Activated T-helper 1 cell treated with anti-CD3 and anti-CD28 coated beads, Interleukin-12 subunit alpha, Interleukin-12 subunit beta, Interleukin-2, Interleukin-4 antibody, amounts not matched to agents 30 ng/mL and 10 ng/mL and 1 ng/mL, durations not matched to agents 14 hours and 24 hours and 36 hours (primary cell): Measurements from ENCODE around the gene OR8B8. TPM values are rescaled to one million over a fixed set of nuclear protein-coding genes. Genes with fewer than 3 reads are reported as not detected.
"Not testable (repeated sequence)": the region's sequence is repeated elsewhere in the genome, so short reads cannot be mapped to it uniquely, and the experiment has no call there.

ENCODE experiments used
- DNase-seq: peaks from one replicate; pipeline ENCODE4 v3.0.0; 2021; ENCODE audit warnings: low spot score
- H3K27ac Mint-ChIP-seq: one replicate; pipeline ENCODE4 v1.8.0; 2021; ENCODE audit warnings: mild to moderate bottlenecking, mixed read lengths
- H3K27me3 Mint-ChIP-seq: one replicate; pipeline ENCODE4 v1.8.0; 2022; ENCODE audit warnings: mild to moderate bottlenecking, moderate library complexity, mixed read lengths; ENCODE audit not compliant: insufficient read depth
- H3K36me3 Mint-ChIP-seq: one replicate; pipeline ENCODE4 v1.8.0; 2021; ENCODE audit warnings: low read depth, mixed read lengths
- H3K4me1 Mint-ChIP-seq: one replicate; pipeline ENCODE4 v1.8.0; 2021; ENCODE audit warnings: low read depth, mixed read lengths
- H3K4me3 Mint-ChIP-seq: one replicate; pipeline ENCODE4 v1.8.0; 2021; ENCODE audit warnings: mild to moderate bottlenecking, moderate library complexity, mixed read lengths
- H3K9me3 Mint-ChIP-seq: one replicate; pipeline ENCODE4 v1.8.0; 2021; ENCODE audit warnings: mixed read lengths
- intact Hi-C: fragments of 100-400 bp; cut with micrococcal nuclease; formaldehyde crosslinking; loops from one replicate; pipeline ENCODE4 v1.15.1; 2024
- total RNA-seq: library from RNA; stranded (reverse); gene quantifications from 2 replicates; pipeline ENCODE4 v1.2.3, GENCODE V29; 2022

The OR8B8 gene
- total RNA-seq, 1 donor from 2014 or later = not detected

DNA sequence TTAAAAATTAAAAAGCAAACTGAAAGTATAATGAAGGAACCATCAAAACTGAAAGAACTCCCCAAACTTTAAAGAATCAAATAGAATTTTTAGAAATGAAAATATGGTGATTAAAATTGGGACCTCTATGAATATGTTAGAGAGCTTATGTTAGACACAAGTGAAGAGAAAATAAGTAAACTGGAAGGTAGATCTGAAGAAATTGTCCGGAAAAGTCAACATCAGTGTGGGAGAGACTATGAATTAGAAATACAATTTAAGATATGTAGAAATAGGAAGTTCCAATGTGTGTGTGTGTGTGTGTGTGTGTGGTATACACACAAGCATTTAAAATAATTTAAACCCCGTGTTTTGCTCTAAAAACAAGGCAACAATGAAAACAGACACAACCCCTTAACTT lies 15.9 kb downstream of the OR8B8 start:
- no peak for DNase-seq
- H3K36me3 Mint-ChIP-seq = no peaks in the 10 kb centered on the region
- H3K27ac Mint-ChIP-seq = no peak overlapping the region
- intact Hi-C loops = no loop called here
- peaks cover 2% of the 10 kb centered on the region for H3K27me3 Mint-ChIP-seq
- H3K9me3 Mint-ChIP-seq = peaks cover 4% of the 10 kb centered on the region
- H3K4me3 Mint-ChIP-seq = no peak overlapping the region
- no peaks in the 10 kb centered on the region for H3K4me1 Mint-ChIP-seq

DNA sequence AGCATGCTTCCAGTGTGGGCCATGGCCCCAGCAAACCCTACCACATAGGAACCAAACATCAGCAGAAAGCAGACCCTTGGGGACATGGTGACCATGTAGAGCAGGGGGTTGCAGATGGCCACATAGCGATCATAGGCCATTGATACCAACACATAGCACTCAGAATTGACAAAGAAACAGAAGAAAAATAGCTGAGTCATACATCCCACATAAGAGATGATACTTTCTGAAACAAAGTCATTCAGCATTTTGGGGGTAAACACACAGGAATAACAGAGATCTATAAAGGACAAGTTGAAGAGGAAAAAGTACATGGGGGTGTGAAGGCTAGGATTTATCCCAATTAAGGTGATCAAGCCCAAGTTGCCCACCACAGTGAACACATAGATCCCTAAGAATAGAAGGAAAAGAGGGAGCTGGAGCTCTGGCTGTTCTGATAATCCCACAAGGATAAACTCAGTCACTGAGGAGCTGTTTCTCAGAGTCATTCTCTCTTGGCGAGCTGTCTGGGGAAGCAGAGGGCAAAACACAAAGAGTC lies 21.0 kb downstream of the OR8B8 start, which contains the start of gene OR8B4:
Gene OR8B4 (minus strand): TSS at position 488 of the 538 bp plus-strand sequence. CDS start 0 bp downstream, at position 488.
- no peaks in the 10 kb centered on the region for H3K4me1 Mint-ChIP-seq
- no peak within 1 kb of the TSS for H3K4me3 Mint-ChIP-seq
- H3K27me3 Mint-ChIP-seq = peaks cover 8% of the 10 kb centered on the region
- H3K36me3 Mint-ChIP-seq = no peaks in the 10 kb centered on the region
- no peak within 1 kb of the TSS for H3K27ac Mint-ChIP-seq
- DNase-seq = no peak
- H3K9me3 Mint-ChIP-seq = peaks cover 1% of the 10 kb centered on the region
- intact Hi-C loops = no loop called here

DNA sequence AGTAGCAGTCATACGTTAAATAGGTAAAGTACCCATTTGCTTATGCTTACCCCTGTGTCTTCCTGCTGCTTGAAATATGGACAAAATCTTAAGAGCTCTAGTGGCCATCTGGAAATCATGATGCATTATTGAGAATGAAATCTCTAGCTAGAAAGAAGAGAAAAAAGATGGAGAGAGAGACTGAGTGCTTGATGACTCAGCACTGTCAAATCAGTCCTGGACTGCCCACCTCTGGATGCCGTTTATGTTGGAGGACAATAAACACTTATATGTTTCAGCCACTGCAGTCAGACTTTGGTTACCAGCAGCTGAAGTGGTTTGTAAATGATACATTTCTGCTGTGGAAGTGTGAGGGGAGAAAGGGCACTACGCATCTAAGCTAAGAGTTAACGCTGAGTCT lies 24.5 kb downstream of the OR8B8 start:
- no peaks in the 10 kb centered on the region for H3K4me1 Mint-ChIP-seq

DNA sequence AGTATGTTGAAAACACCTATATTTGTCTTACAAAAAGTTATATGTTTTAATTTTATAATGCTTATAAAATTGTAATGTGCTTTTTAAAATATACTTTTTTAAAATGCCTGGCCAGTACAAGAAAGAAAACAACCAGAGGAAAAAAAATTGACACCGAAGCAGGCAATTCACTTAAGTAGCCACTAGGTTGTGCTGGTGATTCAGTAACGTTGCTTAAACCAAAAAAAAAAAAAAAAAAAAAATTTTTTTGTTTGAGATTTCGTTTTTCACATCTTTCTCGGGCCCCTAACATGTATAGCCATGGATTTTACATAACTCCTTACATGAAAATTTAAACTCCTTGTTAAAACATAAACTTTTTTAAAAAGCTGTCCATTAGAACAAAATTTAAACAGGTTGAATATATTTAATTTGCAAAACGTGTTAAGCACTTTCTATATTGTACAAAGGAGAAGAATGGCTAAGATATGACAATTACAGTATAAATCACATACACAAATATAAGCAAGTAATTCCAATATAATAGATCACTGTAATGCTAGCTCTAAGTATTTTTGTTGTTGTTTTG lies 30.1 kb downstream of the OR8B8 start:
- intact Hi-C loops = loop anchor here (1.0 kb wide), 2 partner anchors 171 to 422 kb away; no protein-coding TSS in a partner anchor
- Mint-ChIP-seq H3K4me3 (no peak overlapping the region), H3K27me3 (peaks cover 7% of the 10 kb centered on the region), H3K36me3 (no peaks in the 10 kb centered on the region), H3K4me1 (no peaks in the 10 kb centered on the region), H3K9me3 (no peaks in the 10 kb centered on the region), H3K27ac (no peak overlapping the region)
- no peak for DNase-seq

More for the DNA sequence above, 24.5 kb downstream of the OR8B8 start:
- Mint-ChIP-seq H3K27me3 (peaks cover 10% of the 10 kb centered on the region), H3K4me3 (no peak overlapping the region), H3K27ac (no peak overlapping the region), H3K9me3 (no peaks in the 10 kb centered on the region), H3K36me3 (no peaks in the 10 kb centered on the region)
- intact Hi-C loops = no loop called here
- no peak for DNase-seq

DNA sequence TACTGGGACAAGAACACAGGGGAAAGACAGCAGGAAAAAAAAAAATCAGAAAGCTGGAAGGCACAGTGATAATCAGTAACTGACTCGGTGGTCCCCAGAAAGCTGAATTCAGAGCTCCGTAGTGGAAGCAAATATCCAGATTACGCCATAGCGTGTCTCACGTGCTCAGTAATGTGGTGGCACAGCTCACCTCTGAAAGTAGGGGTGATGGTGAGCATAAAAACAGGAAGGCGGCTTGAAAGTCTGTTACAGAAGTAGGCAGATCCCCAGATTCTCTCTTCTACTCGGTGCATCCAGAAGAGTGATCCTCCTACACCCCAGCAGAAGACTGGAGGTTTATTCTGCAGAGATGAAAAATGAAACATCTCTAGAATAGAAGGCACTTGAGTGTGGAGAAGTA lies 35.6 kb downstream of the OR8B8 start:
- no peak overlapping the region for H3K4me3 Mint-ChIP-seq
- no peaks in the 10 kb centered on the region for H3K4me1 Mint-ChIP-seq
- H3K36me3 Mint-ChIP-seq = no peaks in the 10 kb centered on the region
- intact Hi-C loops = loop anchor here (5.0 kb wide), 1 partner anchor 72 kb away; no protein-coding TSS in a partner anchor
- no peak for DNase-seq
- peaks cover 3% of the 10 kb centered on the region for H3K27me3 Mint-ChIP-seq
- no peak overlapping the region for H3K27ac Mint-ChIP-seq
- no peaks in the 10 kb centered on the region for H3K9me3 Mint-ChIP-seq

DNA sequence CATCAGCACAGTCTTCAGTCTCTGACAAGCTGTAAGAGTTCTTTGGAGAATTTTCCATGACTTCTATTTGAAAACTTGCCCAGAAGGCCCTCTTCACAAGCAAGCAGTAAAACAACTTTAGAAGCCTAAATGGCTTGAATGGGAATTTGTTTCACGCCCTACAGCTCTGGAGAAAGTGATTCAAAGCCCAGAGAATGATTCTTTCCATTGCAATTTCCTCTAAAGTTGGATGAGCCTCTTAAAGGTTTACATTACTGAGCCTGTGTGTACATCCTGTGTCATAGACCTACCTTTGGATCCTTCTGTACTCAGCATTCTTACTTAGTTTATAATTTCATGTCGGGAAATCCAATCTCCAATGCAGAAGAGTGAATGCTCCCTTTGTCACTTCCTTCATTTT lies 39.9 kb downstream of the OR8B8 start:
- Mint-ChIP-seq H3K36me3 (no peaks in the 10 kb centered on the region), H3K27me3 (peaks cover 4% of the 10 kb centered on the region), H3K4me3 (no peak overlapping the region), H3K9me3 (no peaks in the 10 kb centered on the region), H3K4me1 (no peaks in the 10 kb centered on the region), H3K27ac (no peak overlapping the region)
- no peak for DNase-seq
- intact Hi-C loops = no loop called here

DNA sequence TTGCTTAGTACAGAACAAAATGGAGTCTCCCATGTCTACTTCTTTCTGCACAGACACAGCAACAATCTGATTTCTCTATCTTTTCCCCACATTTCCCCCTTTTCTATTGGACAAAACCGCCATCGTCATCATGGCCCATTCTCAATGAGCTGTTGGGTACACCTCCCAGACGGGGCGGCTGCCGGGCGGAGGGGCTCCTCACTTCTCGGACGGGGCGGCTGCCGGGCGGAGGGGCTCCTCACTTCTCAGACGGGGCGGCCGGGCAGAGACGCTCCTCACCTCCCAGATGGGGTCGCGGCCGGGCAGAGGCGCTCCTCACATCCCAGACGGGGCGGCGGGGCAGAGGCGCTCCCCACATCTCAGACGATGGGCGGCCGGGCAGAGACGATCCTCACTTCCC lies 42.3 kb downstream of the OR8B8 start:
- H3K4me3 Mint-ChIP-seq, DNase-seq: not testable (repeated sequence)
- intact Hi-C loops = loop anchor here (2.0 kb wide), 1 partner anchor 332 kb away; no protein-coding TSS in a partner anchor

DNA sequence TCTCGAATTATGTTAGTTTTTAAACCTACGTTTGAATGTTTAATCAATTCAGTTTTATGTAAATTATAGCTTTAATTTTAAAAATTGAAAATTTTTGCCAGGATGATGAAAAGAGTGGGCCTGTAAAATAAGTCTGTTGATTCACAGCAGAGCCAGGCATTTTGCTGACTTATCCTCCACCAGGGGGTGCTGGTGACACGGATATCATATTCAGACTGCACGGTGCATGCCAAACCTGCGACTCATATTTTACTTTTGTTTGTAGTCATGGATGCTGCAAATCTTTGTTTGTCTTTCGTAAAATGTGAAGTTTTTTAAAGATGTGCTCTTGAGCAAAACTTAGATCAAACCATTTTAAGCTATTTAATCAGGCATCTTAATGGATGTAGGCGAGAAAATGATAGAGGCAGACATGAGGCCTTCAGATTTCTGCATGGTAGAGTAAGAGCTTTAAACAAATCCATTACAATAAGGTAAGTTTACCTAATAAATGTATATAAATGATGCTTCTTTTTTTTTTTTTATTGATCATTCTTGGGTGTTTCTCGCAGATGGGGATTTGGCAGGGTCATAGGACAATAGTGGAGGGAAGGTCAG lies 43.1 kb downstream of the OR8B8 start:
- H3K4me3 Mint-ChIP-seq = no peak overlapping the region
- intact Hi-C loops = loop anchor here (2.0 kb wide), 1 partner anchor 332 kb away; no protein-coding TSS in a partner anchor
- H3K9me3 Mint-ChIP-seq = no peaks in the 10 kb centered on the region
- peaks cover 4% of the 10 kb centered on the region for H3K27me3 Mint-ChIP-seq
- no peaks in the 10 kb centered on the region for H3K4me1 Mint-ChIP-seq
- no peak overlapping the region for H3K27ac Mint-ChIP-seq
- DNase-seq = peak; percentile 31
- no peaks in the 10 kb centered on the region for H3K36me3 Mint-ChIP-seq

More for the DNA sequence above, 42.3 kb downstream of the OR8B8 start:
- not testable (repeated sequence) for H3K9me3 Mint-ChIP-seq, H3K4me1 Mint-ChIP-seq, H3K27me3 Mint-ChIP-seq, H3K36me3 Mint-ChIP-seq, H3K27ac Mint-ChIP-seq

DNA sequence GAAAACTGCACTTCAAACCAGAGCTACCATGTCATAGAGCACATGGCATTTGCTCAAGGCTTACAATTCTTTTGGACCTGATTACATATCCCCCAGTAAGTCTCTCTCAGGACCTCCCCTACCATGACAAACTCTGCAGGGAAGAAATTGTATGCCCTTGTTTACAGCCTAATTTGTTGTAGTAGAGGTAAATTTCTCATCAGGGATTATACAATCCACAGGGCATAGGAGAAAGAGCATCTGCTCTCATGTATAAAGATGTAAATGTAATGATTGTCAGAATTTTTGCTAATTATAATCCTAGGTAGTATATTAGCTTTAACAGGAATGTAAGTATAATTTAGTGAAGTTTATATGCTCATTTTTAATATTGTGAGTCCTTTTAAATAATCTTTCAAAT lies 46.6 kb downstream of the OR8B8 start, which contains the start of gene OR8B3:
Gene OR8B3 (minus strand): TSS at position 101 of the 400 bp plus-strand sequence. CDS start 1,673 bp downstream, outside the sequence.
- H3K27me3 Mint-ChIP-seq = no peaks in the 10 kb centered on the region
- no peaks in the 10 kb centered on the region for H3K4me1 Mint-ChIP-seq
- no peak within 1 kb of the TSS for H3K27ac Mint-ChIP-seq
- intact Hi-C loops = no loop called here
- no peak within 1 kb of the TSS for H3K4me3 Mint-ChIP-seq
- no peaks in the 10 kb centered on the region for H3K36me3 Mint-ChIP-seq
- H3K9me3 Mint-ChIP-seq = no peaks in the 10 kb centered on the region
- DNase-seq = no peak

DNA sequence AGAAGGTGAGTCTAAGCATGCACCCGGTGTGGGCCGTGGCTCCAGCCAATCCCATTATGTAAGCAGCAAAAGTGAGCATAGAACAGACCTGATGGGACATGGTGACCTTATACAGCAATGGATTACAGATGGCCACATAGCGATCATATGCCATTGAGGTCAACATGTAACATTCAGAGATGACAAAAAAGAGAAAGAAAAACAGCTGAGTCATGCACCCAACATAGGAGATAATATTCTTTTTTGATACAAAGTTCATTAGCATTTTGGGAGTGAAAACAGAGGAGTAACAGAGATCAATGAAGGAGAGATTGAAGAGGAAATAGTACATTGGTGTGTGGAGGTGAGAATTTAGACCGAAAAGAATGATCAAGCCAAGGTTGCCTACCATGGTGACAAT lies 48.6 kb downstream of the OR8B8 start:
- H3K4me1 Mint-ChIP-seq, intact Hi-C loops, DNase-seq, H3K9me3 Mint-ChIP-seq, H3K4me3 Mint-ChIP-seq, H3K27ac Mint-ChIP-seq, H3K36me3 Mint-ChIP-seq, H3K27me3 Mint-ChIP-seq: not testable (repeated sequence)

DNA sequence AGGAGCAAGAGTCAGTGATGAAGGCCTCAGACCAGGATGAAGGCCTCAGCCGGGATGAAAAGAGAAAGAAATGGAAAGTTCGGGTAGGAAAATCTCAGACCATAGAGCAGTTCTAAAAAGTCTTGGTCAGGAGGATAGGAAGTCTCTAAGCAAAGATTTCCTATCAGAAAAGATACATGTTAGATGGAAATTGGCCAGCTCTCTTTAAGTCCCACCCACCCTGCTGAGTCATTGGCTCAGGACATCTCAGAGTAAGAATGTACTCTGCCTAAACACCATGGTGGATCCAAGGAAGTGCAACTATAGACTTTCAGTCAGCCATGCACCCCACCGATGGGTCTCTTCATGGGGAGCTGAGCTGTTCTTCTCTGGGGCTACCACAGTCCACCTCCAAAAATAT lies 51.1 kb downstream of the OR8B8 start:
- DNase-seq = no peak
- no peaks in the 10 kb centered on the region for H3K36me3 Mint-ChIP-seq
- H3K27me3 Mint-ChIP-seq = no peaks in the 10 kb centered on the region
- no peak overlapping the region for H3K27ac Mint-ChIP-seq
- no peaks in the 10 kb centered on the region for H3K4me1 Mint-ChIP-seq
- no peaks in the 10 kb centered on the region for H3K9me3 Mint-ChIP-seq
- intact Hi-C loops = no loop called here
- no peak overlapping the region for H3K4me3 Mint-ChIP-seq
